SK-N-SH (cell line): ENCODE data around the gene ZSWIM1.

Experiments
- CHD2 ChIP-seq: fragments of 150-350 bp; IDR thresholded peaks from 2 replicates; pipeline ENCODE4 v1.6.1; 2018; ENCODE audit warnings: low read length; ENCODE audit not compliant: partially characterized antibody
- ELF1 ChIP-seq: IDR thresholded peaks from 2 replicates; pipeline ENCODE4 v1.4.0; 2012
- POLR2AphosphoS5 ChIP-seq: IDR thresholded peaks from 2 replicates; pipeline ENCODE4 v1.6.1; 2012; ENCODE audit warnings: low read depth, low read length
- RFX5 ChIP-seq: IDR thresholded peaks from 2 replicates; pipeline ENCODE4 v1.6.1; 2012; ENCODE audit warnings: mild to moderate bottlenecking, improper control_type of control experiment, low read length
- RXRA ChIP-seq: IDR thresholded peaks from 2 replicates; pipeline ENCODE4 v1.4.0; 2012; ENCODE audit warnings: low read depth, mild to moderate bottlenecking, borderline replicate concordance
- TAF1 ChIP-seq: IDR thresholded peaks from 2 replicates; pipeline ENCODE4 v1.6.1; 2012; ENCODE audit warnings: low read depth, mild to moderate bottlenecking, low read length, moderate library complexity, borderline replicate concordance
- TF ChIP-seq, protein P1 (sequence below): fragments of 200-600 bp; sonication (generic); IDR thresholded peaks from 2 replicates; pipeline ENCODE4 v1.6.1; 2017; ENCODE audit warnings: antibody characterized with exemption, mild to moderate bottlenecking, moderate library complexity
- TF ChIP-seq, protein P2 (sequence below): fragments of 150-350 bp; IDR thresholded peaks from 2 replicates; pipeline ENCODE4 v1.6.1; 2017; ENCODE audit warnings: antibody characterized with exemption, low read length, low read depth, borderline replicate concordance

- TF ChIP-seq, protein P1, sequence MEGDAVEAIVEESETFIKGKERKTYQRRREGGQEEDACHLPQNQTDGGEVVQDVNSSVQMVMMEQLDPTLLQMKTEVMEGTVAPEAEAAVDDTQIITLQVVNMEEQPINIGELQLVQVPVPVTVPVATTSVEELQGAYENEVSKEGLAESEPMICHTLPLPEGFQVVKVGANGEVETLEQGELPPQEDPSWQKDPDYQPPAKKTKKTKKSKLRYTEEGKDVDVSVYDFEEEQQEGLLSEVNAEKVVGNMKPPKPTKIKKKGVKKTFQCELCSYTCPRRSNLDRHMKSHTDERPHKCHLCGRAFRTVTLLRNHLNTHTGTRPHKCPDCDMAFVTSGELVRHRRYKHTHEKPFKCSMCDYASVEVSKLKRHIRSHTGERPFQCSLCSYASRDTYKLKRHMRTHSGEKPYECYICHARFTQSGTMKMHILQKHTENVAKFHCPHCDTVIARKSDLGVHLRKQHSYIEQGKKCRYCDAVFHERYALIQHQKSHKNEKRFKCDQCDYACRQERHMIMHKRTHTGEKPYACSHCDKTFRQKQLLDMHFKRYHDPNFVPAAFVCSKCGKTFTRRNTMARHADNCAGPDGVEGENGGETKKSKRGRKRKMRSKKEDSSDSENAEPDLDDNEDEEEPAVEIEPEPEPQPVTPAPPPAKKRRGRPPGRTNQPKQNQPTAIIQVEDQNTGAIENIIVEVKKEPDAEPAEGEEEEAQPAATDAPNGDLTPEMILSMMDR = no peak
- TF ChIP-seq CHD2 = no peak
- no peak for TF ChIP-seq RFX5
- TF ChIP-seq, protein P2, sequence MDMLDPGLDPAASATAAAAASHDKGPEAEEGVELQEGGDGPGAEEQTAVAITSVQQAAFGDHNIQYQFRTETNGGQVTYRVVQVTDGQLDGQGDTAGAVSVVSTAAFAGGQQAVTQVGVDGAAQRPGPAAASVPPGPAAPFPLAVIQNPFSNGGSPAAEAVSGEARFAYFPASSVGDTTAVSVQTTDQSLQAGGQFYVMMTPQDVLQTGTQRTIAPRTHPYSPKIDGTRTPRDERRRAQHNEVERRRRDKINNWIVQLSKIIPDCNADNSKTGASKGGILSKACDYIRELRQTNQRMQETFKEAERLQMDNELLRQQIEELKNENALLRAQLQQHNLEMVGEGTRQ = no peak
- no peak for TF ChIP-seq TAF1
- no peak for TF ChIP-seq ELF1
- TF ChIP-seq POLR2AphosphoS5 = no peak
- TF ChIP-seq RXRA = no peak
Measured at GRCh38 chr20:45867136-45867818, 13.8 kb upstream of the ZSWIM1 start.
